ENCODE measurements around the gene DMBX1. TPM values are rescaled to one million over a fixed set of nuclear protein-coding genes. Genes with fewer than 3 reads are reported as not detected.

DMBX1 gene
- total and polyA plus RNA-seq, 2 of the 4 experiments (the other 2 are of a cell fraction): not detected

DNA sequence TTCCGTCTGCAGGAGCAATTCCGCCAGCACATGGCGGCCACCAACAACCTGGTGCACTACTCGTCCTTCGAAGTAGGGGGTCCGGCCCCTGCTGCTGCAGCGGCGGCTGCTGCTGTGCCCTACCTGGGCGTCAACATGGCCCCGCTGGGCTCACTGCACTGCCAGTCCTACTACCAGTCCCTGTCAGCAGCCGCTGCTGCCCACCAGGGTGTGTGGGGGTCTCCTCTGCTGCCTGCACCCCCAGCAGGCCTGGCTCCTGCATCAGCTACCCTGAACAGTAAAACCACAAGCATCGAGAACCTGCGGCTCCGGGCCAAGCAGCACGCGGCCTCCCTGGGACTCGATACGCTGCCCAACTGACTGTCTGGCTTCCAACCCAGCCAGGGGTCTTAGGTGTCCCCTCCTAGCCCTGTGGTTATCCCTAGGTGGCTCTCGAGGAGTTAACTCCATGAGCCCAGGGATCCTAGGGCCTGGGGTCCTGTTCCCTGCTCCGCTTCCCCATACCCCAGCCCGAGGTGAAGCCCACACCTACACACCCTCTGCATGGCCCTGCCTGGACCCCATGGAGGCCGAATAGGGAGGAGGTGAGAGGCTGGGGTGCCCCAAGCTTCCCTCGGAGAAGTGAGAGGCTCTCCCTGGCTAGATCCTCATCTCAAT is 22.6 kb downstream of the DMBX1 start:
- TF ChIP-seq SMC3 (IDR thresholded peaks at IDR 0.05; ENCODE audit: low read depth, low read length): no peak
- no peak for TF ChIP-seq MAZ (IDR thresholded peaks at IDR 0.05; ENCODE audit: borderline replicate concordance, low read depth, low read length)
- no peak for TF ChIP-seq NFE2L2 (IDR thresholded peaks at IDR 0.05; ENCODE audit: low read depth, low read length)
- no peak for TF ChIP-seq RAD21 (IDR thresholded peaks at IDR 0.05; ENCODE audit: low read length)
- TF ChIP-seq, protein P1, sequence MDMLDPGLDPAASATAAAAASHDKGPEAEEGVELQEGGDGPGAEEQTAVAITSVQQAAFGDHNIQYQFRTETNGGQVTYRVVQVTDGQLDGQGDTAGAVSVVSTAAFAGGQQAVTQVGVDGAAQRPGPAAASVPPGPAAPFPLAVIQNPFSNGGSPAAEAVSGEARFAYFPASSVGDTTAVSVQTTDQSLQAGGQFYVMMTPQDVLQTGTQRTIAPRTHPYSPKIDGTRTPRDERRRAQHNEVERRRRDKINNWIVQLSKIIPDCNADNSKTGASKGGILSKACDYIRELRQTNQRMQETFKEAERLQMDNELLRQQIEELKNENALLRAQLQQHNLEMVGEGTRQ (IDR thresholded peaks at IDR 0.05; ENCODE audit: low read depth, low read length): no peak
- no peak for TF ChIP-seq RFX5 (IDR thresholded peaks at IDR 0.05; ENCODE audit: low read depth, low read length)
- TF ChIP-seq CHD1 (IDR thresholded peaks at IDR 0.05; ENCODE audit: low read depth, low read length): no peak
- TF ChIP-seq MAFK (IDR thresholded peaks at IDR 0.05; ENCODE audit: low read depth, low read length): no peak
- no peak for TF ChIP-seq CEBPB (IDR thresholded peaks at IDR 0.05; ENCODE audit: low read depth, low read length)
- no peak for TF ChIP-seq RCOR1 (IDR thresholded peaks at IDR 0.05; ENCODE audit: insufficient replicate concordance, low read length)
- TF ChIP-seq, protein P2, sequence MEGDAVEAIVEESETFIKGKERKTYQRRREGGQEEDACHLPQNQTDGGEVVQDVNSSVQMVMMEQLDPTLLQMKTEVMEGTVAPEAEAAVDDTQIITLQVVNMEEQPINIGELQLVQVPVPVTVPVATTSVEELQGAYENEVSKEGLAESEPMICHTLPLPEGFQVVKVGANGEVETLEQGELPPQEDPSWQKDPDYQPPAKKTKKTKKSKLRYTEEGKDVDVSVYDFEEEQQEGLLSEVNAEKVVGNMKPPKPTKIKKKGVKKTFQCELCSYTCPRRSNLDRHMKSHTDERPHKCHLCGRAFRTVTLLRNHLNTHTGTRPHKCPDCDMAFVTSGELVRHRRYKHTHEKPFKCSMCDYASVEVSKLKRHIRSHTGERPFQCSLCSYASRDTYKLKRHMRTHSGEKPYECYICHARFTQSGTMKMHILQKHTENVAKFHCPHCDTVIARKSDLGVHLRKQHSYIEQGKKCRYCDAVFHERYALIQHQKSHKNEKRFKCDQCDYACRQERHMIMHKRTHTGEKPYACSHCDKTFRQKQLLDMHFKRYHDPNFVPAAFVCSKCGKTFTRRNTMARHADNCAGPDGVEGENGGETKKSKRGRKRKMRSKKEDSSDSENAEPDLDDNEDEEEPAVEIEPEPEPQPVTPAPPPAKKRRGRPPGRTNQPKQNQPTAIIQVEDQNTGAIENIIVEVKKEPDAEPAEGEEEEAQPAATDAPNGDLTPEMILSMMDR (conservative IDR thresholded peaks at IDR 0.05; ENCODE audit: low read depth, low read length): no peak
- no peak for TF ChIP-seq MXI1 (IDR thresholded peaks at IDR 0.05; ENCODE audit: borderline replicate concordance, low read depth, low read length)
- TF ChIP-seq, protein P3, sequence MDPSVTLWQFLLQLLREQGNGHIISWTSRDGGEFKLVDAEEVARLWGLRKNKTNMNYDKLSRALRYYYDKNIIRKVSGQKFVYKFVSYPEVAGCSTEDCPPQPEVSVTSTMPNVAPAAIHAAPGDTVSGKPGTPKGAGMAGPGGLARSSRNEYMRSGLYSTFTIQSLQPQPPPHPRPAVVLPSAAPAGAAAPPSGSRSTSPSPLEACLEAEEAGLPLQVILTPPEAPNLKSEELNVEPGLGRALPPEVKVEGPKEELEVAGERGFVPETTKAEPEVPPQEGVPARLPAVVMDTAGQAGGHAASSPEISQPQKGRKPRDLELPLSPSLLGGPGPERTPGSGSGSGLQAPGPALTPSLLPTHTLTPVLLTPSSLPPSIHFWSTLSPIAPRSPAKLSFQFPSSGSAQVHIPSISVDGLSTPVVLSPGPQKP (IDR thresholded peaks at IDR 0.05; ENCODE audit: borderline replicate concordance, low read depth, low read length): no peak
- TF ChIP-seq POLR2A (IDR thresholded peaks at IDR 0.05; ENCODE audit: low read depth, low read length): no peak
- TF ChIP-seq FOS (IDR thresholded peaks at IDR 0.05; ENCODE audit: low read depth, low read length): no peak
- TF ChIP-seq BHLHE40 (IDR thresholded peaks at IDR 0.05; ENCODE audit: low read depth, low read length): no peak
- H3K56ac ChIP-seq (ENCODE audit: extremely low read depth, insufficient read depth, low read length): no peak overlapping the region
- no peak overlapping the region for H3K27ac ChIP-seq (ENCODE audit: insufficient read depth, low read length)
- no peak overlapping the region for H2BK15ac ChIP-seq (ENCODE audit: low read depth, low read length)
- H3K23ac ChIP-seq (ENCODE audit: low read depth, low read length): no peak overlapping the region
- H3K9ac ChIP-seq (ENCODE audit: low read depth, low read length): no peak overlapping the region
- H3K27me3 ChIP-seq (ENCODE audit: control insufficient read depth, insufficient read depth, low read length): peaks cover 48% of the 10 kb centered on the region
- no peaks in the 10 kb centered on the region for H3K9me1 ChIP-seq (ENCODE audit: insufficient read depth, low read length)
- POLR2A ChIA-PET (ENCODE audit: unreplicated experiment): no interaction called here
- no peak overlapping the region for H3K4me3 ChIP-seq (ENCODE audit: insufficient read depth, low read depth, low read length)
- dilution Hi-C loops (cut with HindIII; ENCODE audit: low sequenced_read_pairs, unreplicated experiment) (no loop called here), in situ Hi-C loops (cut with MboI; ENCODE audit: low sequenced_read_pairs) (no loop called here), intact Hi-C loops (cut with micrococcal nuclease) (no loop called here)
- no peaks in the 10 kb centered on the region for H3K4me1 ChIP-seq (ENCODE audit: control insufficient read depth, insufficient read depth, low read length)
- ATAC-seq (ENCODE audit: low read depth) (no peak), DNase-seq (no peak)
- no peak overlapping the region for H4K91ac ChIP-seq (ENCODE audit: insufficient read depth, low read depth, low read length)
- no peak overlapping the region for H2AFZ ChIP-seq (replicated peaks; ENCODE audit: low read length, poor library complexity)
- H3K14ac ChIP-seq (replicated peaks; ENCODE audit: low read depth, low read length): no peak overlapping the region
- H3K36me3 ChIP-seq (ENCODE audit: control insufficient read depth, insufficient read depth, low read length): no peaks in the 10 kb centered on the region
- no peaks in the 10 kb centered on the region for H4K20me1 ChIP-seq (ENCODE audit: insufficient read depth, low read length)
- no peak overlapping the region for H2AK9ac ChIP-seq (replicated peaks; ENCODE audit: low read depth, low read length, poor library complexity)
- no peak overlapping the region for H4K5ac ChIP-seq (ENCODE audit: low read depth, low read length)
- H3K4ac ChIP-seq (ENCODE audit: low read depth, low read length): no peak overlapping the region
- H2BK5ac ChIP-seq (ENCODE audit: low read depth, low read length, poor library complexity, severe bottlenecking): no peak overlapping the region
- H2BK120ac ChIP-seq (ENCODE audit: low read depth, low read length): no peak overlapping the region
- no peak overlapping the region for H2AK5ac ChIP-seq (ENCODE audit: low read depth, low read length)
- no TSS peak for BruUV-seq (replicated peaks)
- 74% methylated on average over 11 of the region's 23 CpGs; no CpG with 5 or more reads in 1 of the 2 experiments for WGBS, 2 experiments (ENCODE audit: extremely low coverage in 2 of 2, insufficient read length in 1 of 2)
- H3K4me2 ChIP-seq (ENCODE audit: low read depth, low read length): no peak overlapping the region
- H3K9me3 ChIP-seq (ENCODE audit: control insufficient read depth, insufficient read depth, low read length): no peaks in the 10 kb centered on the region
- no peak overlapping the region for H4K8ac ChIP-seq (ENCODE audit: low read depth in 2 of 2, low read length in 2 of 2)
- CTCF ChIA-PET: no interaction called here
- no peak overlapping the region for H2BK20ac ChIP-seq (ENCODE audit: low read depth, low read length)
- H3K18ac ChIP-seq (ENCODE audit: low read depth, low read length): no peak overlapping the region
- H3K79me1 ChIP-seq (ENCODE audit: low read depth in 1 of 2, low read length in 2 of 2): no peaks in the 10 kb centered on the region
